HepG2 (cell line): ENCODE measurements around the gene ACKR3. TPM values are rescaled to one million over a fixed set of nuclear protein-coding genes. Genes with fewer than 3 reads are reported as not detected.

Experiments used
- ATF7 ChIP-seq, 2 experiments: fragments of 450-650 bp in 1 of 2; sonication (generic) in 1 of 2; formaldehyde crosslinking in 1 of 2; IDR thresholded peaks; 2 replicates each; pipeline versions ENCODE4 v1.4.0 to v1.6.1; 2016 to 2020; ENCODE audit warnings: antibody characterized with exemption in 1 of 2, mild to moderate bottlenecking in 1 of 2, missing genetic modification reagents in 1 of 2
- FOSL1 ChIP-seq: sonication (generic); formaldehyde crosslinking; IDR thresholded peaks from 2 replicates; pipeline ENCODE4 v1.9.0; 2021; ENCODE audit warnings: missing genetic modification reagents, borderline replicate concordance
- RFX1 ChIP-seq: fragments of 450-650 bp; IDR thresholded peaks from 2 replicates; pipeline ENCODE4 v1.6.1; 2017
- THYN1 ChIP-seq: sonication (generic); formaldehyde crosslinking; IDR thresholded peaks from 2 replicates; pipeline ENCODE4 v1.8.1; 2023; ENCODE audit warnings: low read depth, mild to moderate bottlenecking, moderate library complexity, missing genetic modification reagents, borderline replicate concordance
- ZHX2 ChIP-seq, 2 experiments: sonication (generic) in 1 of 2; formaldehyde crosslinking in 1 of 2; IDR thresholded peaks; 2 replicates each; pipeline versions ENCODE4 v1.6.1 to v1.9.0; 2014 to 2022; ENCODE audit warnings: antibody characterized with exemption in 1 of 2, borderline replicate concordance in 1 of 2, inconsistent platforms in 1 of 2, low read depth in 1 of 2, missing genetic modification reagents in 1 of 2
- ZNF44 ChIP-seq: sonication (generic); formaldehyde crosslinking; IDR thresholded peaks from 2 replicates; pipeline ENCODE4 v1.5.1; 2020; ENCODE audit warnings: mild to moderate bottlenecking, missing genetic modification reagents
- polyA plus RNA-seq, 8 experiments: library from polyadenylated mRNA; depleted of rRNA in 3 of 8; stranded (reverse) in 7 of 8; unstranded in 1 of 8; fragments of >200 nt; fragmentation: Illumina TruSeq in 4 of 8; extraction: Trizol in 4 of 8; gene quantifications; 2 replicates each; pipeline versions ENCODE4 v1.2.1 to v1.2.3, GENCODE V29; 2011 to 2016; ENCODE audit warnings: low read depth in 4 of 8, missing spikeins in 1 of 8, mixed read lengths in 1 of 8; ENCODE audit not compliant: insufficient read depth in 1 of 8
- total RNA-seq, 5 experiments: library from RNA; depleted of rRNA; stranded (reverse); fragments of >200 nt; fragmentation: Illumina TruSeq; extraction: Trizol; gene quantifications; 2 replicates each; pipeline ENCODE4 v1.2.3, GENCODE V29; 2016; ENCODE audit warnings: low read depth in 1 of 5

Gene ACKR3
- total and polyA plus RNA-seq, 2 of the 13 experiments (the other 11 are each of a cell fraction or from before 2014, with no cell fraction given) = not detected

DNA sequence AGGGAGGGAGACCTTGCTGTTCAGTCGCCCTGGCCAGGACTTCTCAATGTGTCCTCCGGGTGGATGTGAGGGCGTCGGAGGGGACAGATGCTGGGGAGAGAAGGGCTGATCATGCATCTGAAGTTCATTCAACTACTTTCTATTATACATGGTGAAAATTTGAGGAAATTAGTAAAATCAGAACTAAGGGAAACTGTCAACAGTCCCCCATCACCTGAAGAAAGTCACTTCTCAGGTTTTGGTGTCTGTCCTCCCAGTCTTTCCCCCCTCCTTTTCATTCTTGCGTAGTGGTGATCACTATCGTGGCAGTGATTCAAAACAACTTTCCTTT is 17.4 kb upstream of the ACKR3 start (continued):
- TF ChIP-seq ZHX2 (IDR thresholded peaks at IDR 0.05; ENCODE audit: low read depth) (no peak), ZHX2 (CRISPR knock-in tag; IDR thresholded peaks at IDR 0.05; ENCODE audit: borderline replicate concordance) (no peak), FOSL1 (CRISPR knock-in tag) (no peak), THYN1 (CRISPR knock-in tag) (no peak), ATF7 (IDR thresholded peaks at IDR 0.05) (no peak), ATF7 (CRISPR knock-in tag; IDR thresholded peaks at IDR 0.05) (no peak), RFX1 (no peak), ZNF44 (no peak)
